Suprapubic skin (tissue), 4 donors: ENCODE measurements around the gene LDLRAD4. TPM values are rescaled to one million over a fixed set of nuclear protein-coding genes. Genes with fewer than 3 reads are reported as not detected.

ENCODE experiments used
- DNase-seq, 2 donors: peaks; one replicate each; pipeline ENCODE4 v3.0.0-alpha.2; 2019; ENCODE audit warnings: low spot score in 2 of 2
- H3K27ac ChIP-seq: fragments of 200-600 bp; sonication (generic); one replicate; pipeline ENCODE4 v1.5.1; 2019
- H3K27me3 ChIP-seq: fragments of 200-600 bp; sonication (generic); one replicate; pipeline ENCODE4 v1.5.1; 2019
- H3K36me3 ChIP-seq: fragments of 200-600 bp; sonication (generic); one replicate; pipeline ENCODE4 v1.5.1; 2019
- H3K4me1 ChIP-seq: fragments of 200-600 bp; sonication (generic); one replicate; pipeline ENCODE4 v1.5.1; 2019
- H3K4me3 ChIP-seq: fragments of 200-600 bp; sonication (generic); one replicate; pipeline ENCODE4 v1.5.1; 2019; ENCODE audit warnings: mild to moderate bottlenecking
- H3K9me3 ChIP-seq: fragments of 200-600 bp; sonication (generic); one replicate; pipeline ENCODE4 v1.5.1; 2019
- EP300 ChIP-seq: sonication (generic); formaldehyde crosslinking; IDR thresholded peaks from one replicate; pipeline ENCODE4 v1.6.1; 2017; ENCODE audit warnings: antibody characterized with exemption
- POLR2A ChIP-seq, 2 donors: fragments of 450-650 bp; IDR thresholded peaks; one replicate each; pipeline ENCODE4 v1.6.1; 2017; ENCODE audit warnings: antibody characterized with exemption in 2 of 2, mild to moderate bottlenecking in 2 of 2, moderate library complexity in 2 of 2
- POLR2AphosphoS5 ChIP-seq, 3 donors: sonication (generic); formaldehyde crosslinking; IDR thresholded peaks; one replicate each; pipeline ENCODE4 v1.6.1; 2017; ENCODE audit warnings: antibody characterized with exemption in 3 of 3
- WGBS: methylation state at CpG from one replicate; pipeline ENCODE4 v1.1.5; 2018; 5-methylcytosine and 5-hydroxymethylcytosine counted together
- total RNA-seq, 4 donors: library from RNA; depleted of rRNA; stranded (reverse); fragments of >200 nt; gene quantifications; one replicate each; pipeline ENCODE4 v1.1.0, GENCODE V29; 2016
- TF ChIP-seq, protein P1 (sequence below), 2 donors: fragments of 200-600 bp in 1 of 2; fragments of 450-650 bp in 1 of 2; sonication (generic) in 1 of 2; IDR thresholded peaks; one replicate each; pipeline ENCODE4 v1.5.1; 2016 to 2019; ENCODE audit warnings: antibody characterized with exemption in 2 of 2, mild to moderate bottlenecking in 1 of 2, moderate library complexity in 1 of 2

The LDLRAD4 gene
- total RNA-seq, 4 donors from 2014 or later, result 10.1 to 31.6 (median 15.1) TPM

DNA sequence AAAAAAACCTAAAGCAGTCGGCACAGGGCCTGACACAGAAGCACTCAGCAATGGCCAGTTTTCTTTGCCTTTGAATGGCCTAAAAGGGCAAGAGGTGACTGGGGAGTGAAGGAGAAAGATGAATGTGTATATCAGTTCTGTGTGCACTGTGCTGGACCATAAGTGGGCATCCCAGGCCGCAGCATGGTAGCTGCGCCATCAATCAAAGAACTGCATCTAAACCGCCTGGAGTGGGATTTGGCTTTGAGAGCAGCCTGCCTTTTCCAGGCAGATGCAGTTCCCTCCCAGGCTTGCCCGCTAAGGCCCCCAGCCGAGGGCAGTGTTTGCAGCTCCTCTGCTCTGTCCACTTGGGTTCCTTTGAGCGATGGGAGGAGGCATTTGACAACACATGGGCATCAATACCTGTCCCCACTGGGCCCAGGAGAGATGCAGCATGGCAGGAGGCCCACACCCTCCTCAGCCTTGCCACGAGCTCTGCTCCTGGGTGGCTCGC is 363.7 kb downstream of the LDLRAD4 start:
- Histone ChIP-seq H3K4me1 (peaks cover 11% of the 10 kb centered on the region), H3K4me3 (no peak overlapping the region), H3K9me3 (no peaks in the 10 kb centered on the region), H3K27me3 (no peaks in the 10 kb centered on the region), H3K36me3 (no peaks in the 10 kb centered on the region), H3K27ac (no peak overlapping the region)
- WGBS, result 84% methylated on average over 9 of the region's 9 CpGs
- TF ChIP-seq EP300, result no peak
- no peak for TF ChIP-seq POLR2AphosphoS5 (IDR thresholded peaks at IDR 0.05)
- DNase-seq, result no peak

DNA sequence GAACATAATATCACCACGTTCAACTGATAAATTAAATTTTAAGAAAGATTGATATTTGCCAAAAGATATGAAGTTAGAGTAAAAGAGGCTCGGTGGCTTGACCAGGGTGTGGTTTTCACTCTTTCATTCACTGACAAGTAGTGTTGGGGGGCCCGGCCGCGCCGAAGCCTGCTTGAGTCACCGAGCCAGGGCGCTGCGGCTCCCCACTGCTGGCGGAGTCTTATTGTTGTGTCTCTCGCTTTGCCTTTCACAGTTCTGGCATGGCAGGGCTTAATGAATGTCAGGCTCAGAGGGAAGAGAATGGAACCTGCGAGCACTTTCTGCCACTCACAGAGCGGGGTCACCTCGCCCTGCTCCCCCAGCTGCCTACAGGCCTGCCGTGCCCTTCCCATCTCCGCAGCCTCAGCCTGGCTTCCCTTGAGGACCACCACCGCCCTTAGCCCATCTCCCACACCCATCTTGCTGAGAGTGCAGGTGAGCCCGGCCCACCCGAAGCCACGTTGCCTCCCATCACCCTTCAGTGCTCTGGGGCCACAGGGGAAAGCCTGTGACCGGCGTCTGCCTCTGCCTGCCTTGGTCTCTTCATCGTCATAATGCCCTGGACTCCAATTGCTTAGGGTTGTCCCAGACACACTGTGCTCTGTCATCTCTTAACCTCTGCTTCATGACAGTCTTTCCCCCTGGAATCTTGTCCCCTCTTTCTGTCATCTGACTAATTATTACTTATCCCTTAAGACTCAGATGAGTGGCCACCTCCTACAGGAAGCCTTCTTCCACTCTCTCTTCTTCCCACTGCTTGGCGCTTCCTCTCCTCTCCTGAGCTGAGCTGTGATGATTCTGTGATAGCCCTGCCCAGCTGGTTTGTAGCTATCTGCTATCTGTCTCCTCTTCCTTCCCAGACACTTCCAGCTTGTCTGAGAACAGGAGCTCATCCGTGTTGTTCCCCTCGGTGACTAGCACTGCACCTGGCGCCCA is 365.3 kb downstream of the LDLRAD4 start:
- no peaks in the 10 kb centered on the region for H3K9me3 ChIP-seq
- no peaks in the 10 kb centered on the region for H3K36me3 ChIP-seq
- no peak for DNase-seq
- no peak overlapping the region for H3K27ac ChIP-seq
- WGBS, result 93% methylated on average over 27 of the region's 27 CpGs
- no peaks in the 10 kb centered on the region for H3K27me3 ChIP-seq
- no peak overlapping the region for H3K4me3 ChIP-seq
- TF ChIP-seq POLR2AphosphoS5 (IDR thresholded peaks at IDR 0.05), result no peak
- H3K4me1 ChIP-seq, result peaks cover 2% of the 10 kb centered on the region

DNA sequence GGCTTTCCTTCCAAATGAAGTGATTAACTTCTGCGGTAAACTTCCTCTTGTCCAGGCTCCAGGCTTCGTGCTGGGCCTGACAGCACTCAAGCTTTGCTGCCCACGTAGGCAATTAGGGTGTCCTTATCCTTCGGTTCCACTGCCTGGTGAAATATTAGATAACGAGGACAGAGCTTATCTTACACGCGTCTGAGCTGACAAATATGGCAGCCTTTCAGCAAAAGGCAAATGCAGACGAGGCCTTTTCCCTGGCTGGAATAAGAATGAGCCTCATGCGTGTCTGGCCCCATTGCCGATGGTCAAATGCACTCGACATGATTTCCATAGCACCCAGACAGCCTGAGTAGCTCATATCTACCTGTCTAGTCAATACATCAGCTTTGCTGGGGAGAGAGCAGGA is 366.3 kb downstream of the LDLRAD4 start:
- no peak overlapping the region for H3K4me3 ChIP-seq
- DNase-seq, result no peak
- no peaks in the 10 kb centered on the region for H3K36me3 ChIP-seq
- no peak overlapping the region for H3K27ac ChIP-seq
- H3K9me3 ChIP-seq, result no peaks in the 10 kb centered on the region
- H3K27me3 ChIP-seq, result no peaks in the 10 kb centered on the region
- TF ChIP-seq EP300 (no peak), POLR2A (IDR thresholded peaks at IDR 0.05) (no peak), POLR2AphosphoS5 (IDR thresholded peaks at IDR 0.05) (no peak)
- TF ChIP-seq, protein P1, sequence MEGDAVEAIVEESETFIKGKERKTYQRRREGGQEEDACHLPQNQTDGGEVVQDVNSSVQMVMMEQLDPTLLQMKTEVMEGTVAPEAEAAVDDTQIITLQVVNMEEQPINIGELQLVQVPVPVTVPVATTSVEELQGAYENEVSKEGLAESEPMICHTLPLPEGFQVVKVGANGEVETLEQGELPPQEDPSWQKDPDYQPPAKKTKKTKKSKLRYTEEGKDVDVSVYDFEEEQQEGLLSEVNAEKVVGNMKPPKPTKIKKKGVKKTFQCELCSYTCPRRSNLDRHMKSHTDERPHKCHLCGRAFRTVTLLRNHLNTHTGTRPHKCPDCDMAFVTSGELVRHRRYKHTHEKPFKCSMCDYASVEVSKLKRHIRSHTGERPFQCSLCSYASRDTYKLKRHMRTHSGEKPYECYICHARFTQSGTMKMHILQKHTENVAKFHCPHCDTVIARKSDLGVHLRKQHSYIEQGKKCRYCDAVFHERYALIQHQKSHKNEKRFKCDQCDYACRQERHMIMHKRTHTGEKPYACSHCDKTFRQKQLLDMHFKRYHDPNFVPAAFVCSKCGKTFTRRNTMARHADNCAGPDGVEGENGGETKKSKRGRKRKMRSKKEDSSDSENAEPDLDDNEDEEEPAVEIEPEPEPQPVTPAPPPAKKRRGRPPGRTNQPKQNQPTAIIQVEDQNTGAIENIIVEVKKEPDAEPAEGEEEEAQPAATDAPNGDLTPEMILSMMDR (IDR thresholded peaks at IDR 0.05), result no peak
- peaks cover 2% of the 10 kb centered on the region for H3K4me1 ChIP-seq
- WGBS, result 76% methylated on average over 11 of the region's 11 CpGs

DNA sequence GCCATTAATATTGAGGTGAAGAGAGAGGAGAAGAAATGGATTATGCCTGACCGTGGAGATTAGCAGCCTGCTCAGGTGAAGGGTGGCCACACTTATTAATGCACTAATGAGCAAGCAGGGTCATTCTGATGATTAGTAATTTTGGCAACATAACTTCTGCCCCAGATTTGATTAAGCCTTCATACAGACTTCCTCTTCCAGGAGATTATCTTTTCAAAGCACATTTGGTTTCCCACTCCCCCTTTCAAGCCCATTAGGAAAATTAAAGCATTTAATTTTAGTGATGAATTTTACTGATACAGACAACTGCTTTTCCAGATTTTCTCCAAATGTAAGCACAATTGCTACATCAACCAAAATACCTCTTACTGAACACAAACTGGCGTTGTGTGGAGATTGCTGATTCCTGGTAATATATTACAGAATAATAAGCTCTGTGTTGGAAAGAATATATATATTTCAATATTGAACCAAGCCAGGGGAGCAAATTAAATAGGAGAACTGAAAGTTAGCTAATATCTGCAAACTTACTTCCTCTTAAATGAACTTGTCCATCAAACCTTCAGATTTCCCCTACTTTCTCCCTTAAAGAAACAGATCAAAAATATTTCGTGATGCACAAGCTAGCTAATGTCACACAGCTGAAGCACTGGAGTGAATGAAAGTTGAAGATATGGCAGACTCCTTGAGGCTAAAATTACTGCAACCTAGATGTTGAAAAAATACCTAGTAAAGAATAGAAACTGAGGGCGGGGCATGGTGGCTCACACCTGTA is 367.0 kb downstream of the LDLRAD4 start:
- peaks cover 2% of the 10 kb centered on the region for H3K4me1 ChIP-seq
- H3K4me3 ChIP-seq, result no peak overlapping the region
- no peak for TF ChIP-seq EP300
- TF ChIP-seq POLR2AphosphoS5 (IDR thresholded peaks at IDR 0.05), result no peak
- TF ChIP-seq, protein P1 (IDR thresholded peaks at IDR 0.05), result no peak
- H3K9me3 ChIP-seq, result no peaks in the 10 kb centered on the region
- WGBS, result 69% methylated on average over 4 of the region's 4 CpGs
- no peak for DNase-seq
- no peaks in the 10 kb centered on the region for H3K36me3 ChIP-seq
- H3K27ac ChIP-seq, result no peak overlapping the region
- no peaks in the 10 kb centered on the region for H3K27me3 ChIP-seq

DNA sequence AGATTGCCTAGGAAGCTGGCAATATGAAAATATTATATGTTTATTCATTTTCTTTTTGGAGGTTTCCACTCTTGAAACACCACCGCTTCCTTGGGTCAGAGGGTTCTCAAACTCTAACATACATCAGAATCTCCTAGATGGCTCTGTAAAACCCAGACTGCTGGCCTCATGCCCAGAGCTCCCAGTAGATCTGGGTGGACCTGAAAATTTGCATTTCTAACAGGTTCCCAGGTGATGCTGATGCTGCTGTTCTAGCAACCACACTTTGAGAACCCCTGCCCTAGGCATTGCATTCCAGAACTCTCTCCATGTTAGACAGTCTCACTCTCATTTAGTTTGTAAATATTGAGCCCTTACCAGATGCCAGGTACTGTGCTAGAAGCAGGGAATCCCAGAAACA is 368.4 kb downstream of the LDLRAD4 start:
- H3K9me3 ChIP-seq, result no peaks in the 10 kb centered on the region
- 94% methylated on average over 1 of the region's 1 CpG for WGBS
- H3K27me3 ChIP-seq, result no peaks in the 10 kb centered on the region
- no peak for TF ChIP-seq EP300
- TF ChIP-seq POLR2A (IDR thresholded peaks at IDR 0.05), result no peak
- TF ChIP-seq, protein P1 (IDR thresholded peaks at IDR 0.05), result no peak
- TF ChIP-seq POLR2AphosphoS5 (IDR thresholded peaks at IDR 0.05), result no peak
- peaks cover 2% of the 10 kb centered on the region for H3K4me1 ChIP-seq
- H3K4me3 ChIP-seq, result no peak overlapping the region
- no peaks in the 10 kb centered on the region for H3K36me3 ChIP-seq
- no peak for DNase-seq
- H3K27ac ChIP-seq, result no peak overlapping the region

DNA sequence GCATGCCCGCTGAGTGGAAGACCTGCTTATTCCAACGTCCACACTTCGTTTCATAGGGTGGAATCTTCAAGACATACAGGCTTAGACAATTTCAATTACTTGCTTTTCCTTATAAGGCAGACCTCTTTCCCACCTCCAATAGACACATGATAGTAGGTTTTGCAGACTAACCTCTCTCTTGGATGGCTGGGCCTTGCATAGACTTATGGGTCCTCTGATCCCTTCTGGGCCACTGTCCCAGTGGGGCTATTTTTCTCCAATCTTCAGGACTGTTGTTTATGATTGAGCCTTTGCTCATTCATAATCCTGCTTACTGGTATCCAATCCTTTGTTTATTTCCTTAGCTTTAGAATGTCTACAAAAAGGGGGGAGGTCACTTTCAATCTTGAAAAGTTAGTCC is 368.9 kb downstream of the LDLRAD4 start:
- WGBS, result 92% methylated on average over 3 of the region's 3 CpGs
- Histone ChIP-seq H3K27ac (no peak overlapping the region), H3K9me3 (no peaks in the 10 kb centered on the region), H3K27me3 (no peaks in the 10 kb centered on the region), H3K4me3 (no peak overlapping the region), H3K36me3 (no peaks in the 10 kb centered on the region), H3K4me1 (peaks cover 2% of the 10 kb centered on the region)
- TF ChIP-seq POLR2AphosphoS5 (IDR thresholded peaks at IDR 0.05) (no peak), EP300 (no peak), POLR2A (IDR thresholded peaks at IDR 0.05) (no peak)
- TF ChIP-seq, protein P1 (IDR thresholded peaks at IDR 0.05), result no peak
- no peak for DNase-seq
